22Rv1 (cell line): ENCODE measurements around the gene PTPRE.

Source experiments
- CTCF ChIP-seq: fragments of 450-650 bp; IDR thresholded peaks from 2 replicates; pipeline ENCODE4 v1.5.1; 2017; ENCODE audit warnings: mild to moderate bottlenecking
- ZFX ChIP-seq: fragments of 450-650 bp; IDR thresholded peaks from 2 replicates; pipeline ENCODE4 v1.6.1; 2017; ENCODE audit warnings: antibody characterized with exemption, borderline replicate concordance

GRCh38 chr10:128062881-128063563 is 156.1 kb downstream of the PTPRE start:
- TF ChIP-seq CTCF (no peak), ZFX (no peak)
